Measurements from ENCODE around the gene LRRC57.

Gene LRRC57

DNA sequence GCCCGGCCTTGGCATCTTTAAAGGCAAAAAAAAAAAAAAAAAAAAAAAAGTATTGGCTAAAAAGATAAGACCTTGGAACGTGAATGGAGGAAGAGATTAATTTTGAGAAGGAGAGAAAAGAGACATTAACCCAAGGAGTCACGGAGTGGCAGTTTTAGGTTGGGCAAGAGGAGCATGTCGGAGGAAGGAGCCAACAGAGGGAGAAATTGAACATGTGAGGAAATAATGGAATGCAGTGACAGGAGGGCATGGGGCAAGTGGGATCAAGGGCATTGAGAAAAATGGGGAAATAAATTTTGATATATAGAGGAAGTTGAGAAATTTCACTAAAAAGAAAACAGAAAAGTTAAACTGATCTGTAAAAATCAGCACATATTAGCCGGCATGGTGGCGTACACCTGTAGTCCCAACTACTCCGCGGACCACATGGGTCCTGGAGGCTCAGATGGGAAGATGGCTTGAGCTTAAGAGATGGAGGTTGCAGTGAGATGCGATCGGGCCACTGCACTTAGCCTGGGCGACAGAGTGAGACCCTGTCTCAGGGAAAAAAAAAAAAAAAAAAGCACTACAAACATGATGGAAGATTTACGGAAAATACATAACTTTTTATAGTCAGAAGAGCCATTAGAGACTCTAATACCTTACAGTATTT lies 1.3 kb upstream of the LRRC57 start:
- no peak for DNase-seq

- DNase-seq = peak; percentile 28
Observed at GRCh38 chr15:42549032-42549491, 469 bp upstream of the LRRC57 start.

- DNase-seq = no peak
Observed at GRCh38 chr15:42547918-42548248, 710 bp downstream of the LRRC57 start.

DNA sequence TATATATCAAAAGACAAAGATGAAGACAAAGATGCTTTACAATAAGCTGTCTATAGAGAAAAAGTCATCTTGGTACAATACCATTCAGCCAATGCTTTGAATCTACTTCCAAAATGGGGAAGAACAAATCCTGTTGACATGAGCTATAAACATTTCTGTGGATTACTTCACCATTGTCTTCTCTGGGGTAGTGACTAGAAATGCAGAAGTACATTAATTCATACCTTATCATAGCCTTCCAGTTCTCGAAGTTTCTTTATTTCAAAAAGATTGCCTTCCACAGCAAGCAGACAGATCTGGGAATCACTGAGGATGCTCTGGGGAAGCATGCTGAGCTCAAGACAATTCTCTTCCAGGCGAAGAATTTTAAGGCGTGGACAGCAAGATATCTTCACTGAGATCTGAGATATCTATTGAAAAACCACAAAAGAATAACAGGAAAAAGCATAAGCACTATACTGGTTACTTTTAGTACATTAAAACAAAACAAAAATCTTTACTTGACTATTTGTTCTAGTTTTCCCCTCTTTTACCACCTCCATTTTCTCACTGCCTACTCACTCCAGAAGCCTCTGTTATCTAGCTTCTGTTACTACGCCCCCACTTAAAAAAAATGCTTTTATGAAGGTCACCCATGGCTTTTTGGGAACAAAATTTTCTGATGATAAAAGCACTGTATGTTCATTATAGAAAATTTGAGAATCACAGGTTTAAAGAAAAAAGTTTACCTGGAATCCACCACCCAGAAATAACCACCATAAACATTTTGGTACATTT lies 3.6 kb downstream of the LRRC57 start:
- DNase-seq = no peak

GRCh38 chr15:42533246-42533645 lies 15.3 kb downstream of the LRRC57 start:
- no peak for DNase-seq

DNA sequence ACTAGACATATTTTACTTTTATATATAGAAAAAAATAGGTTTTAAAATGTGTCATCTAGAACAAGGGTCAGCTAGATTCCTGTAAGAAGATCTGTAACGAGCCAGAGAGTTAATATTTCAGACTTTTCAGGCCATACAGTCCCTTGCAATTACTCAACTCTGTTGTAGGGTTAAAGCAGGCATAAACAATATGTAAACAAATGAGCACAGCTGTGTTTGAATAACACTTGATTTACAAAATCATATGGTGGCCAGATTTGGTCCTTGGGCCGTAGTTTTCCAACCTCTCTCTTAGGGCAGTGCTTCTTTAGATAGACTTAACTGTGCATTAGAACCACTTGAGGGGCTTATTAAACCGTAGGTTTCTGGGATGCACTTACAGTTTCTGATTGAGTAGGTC lies 19.6 kb downstream of the LRRC57 start:
- no peak for DNase-seq

- DNase-seq = no peak
Observed at GRCh38 chr15:42523331-42523730, 25.3 kb downstream of the LRRC57 start.

DNA sequence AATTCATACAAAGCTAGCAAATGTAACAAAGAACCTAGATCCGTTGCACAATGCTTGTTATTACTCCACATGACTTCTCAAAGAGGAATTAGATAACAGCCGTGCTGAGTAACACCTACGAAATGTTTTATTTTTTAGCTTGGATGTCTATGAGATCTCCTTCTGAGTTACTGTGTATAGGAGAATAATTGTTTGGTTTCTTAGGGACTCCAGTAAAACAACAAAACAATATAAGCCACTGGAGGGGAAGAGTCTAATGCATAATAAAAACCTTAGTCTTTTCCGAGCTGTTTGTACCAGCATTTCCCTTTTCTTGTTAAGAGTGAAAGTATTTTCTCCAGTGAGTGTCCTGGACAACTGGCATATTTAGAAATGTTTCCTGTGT lies 37.6 kb downstream of the LRRC57 start:
- no peak for DNase-seq

DNA sequence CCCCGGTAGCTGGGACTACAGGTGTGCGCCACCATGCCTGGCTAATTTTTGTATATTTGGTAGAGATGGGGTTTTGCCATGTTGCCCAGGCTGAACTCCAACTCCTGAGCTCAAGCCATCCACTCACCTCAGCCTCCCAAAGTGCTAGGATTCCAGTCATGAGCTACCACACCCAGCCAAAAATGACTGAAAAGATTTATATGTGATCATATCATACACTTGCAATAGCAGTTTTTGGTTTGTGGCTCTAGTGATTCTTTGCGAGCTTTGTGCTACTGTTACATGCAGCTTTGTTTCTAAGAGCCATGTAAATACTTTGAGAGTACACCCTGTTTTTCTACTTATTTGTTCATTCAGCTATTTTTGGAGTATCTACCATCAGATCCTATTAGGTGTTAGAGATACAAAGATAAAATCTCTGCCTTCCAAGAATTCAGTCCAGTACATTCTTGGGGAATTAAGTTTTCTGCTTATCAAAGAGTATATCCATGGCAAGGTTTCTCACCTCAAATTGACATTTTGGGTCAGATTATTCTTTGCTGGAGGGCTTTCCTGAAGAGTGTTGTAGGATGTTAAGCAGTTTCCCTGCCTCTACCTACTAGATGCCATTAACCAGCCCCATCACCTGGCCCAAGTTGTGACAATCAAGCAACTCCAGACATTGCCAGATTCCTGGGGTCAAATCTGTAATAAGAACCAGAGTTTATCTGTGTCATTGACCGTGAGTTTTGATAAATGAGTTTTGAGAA lies 38.2 kb downstream of the LRRC57 start:
- DNase-seq = no peak

DNA sequence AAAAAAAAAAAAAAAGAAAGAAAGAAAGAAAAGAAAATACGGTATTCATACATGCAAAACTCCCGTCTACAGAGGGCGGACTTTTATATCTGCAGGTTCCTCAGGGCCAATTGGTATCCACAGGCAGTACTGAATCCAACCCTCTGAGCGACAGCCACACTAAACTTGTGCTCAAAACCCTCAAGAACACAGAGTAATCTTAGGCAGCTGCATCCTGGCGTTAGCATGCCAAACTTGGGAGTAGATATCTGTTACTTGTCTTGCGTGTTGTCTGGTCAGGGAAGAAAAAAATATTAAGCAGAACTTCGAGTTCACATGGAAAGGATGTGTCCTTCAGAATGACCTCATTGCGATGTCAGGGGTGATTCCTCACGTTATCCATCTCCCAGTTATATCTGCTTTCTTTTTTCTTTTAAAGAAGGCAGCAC lies 40.3 kb downstream of the LRRC57 start:
- no peak for DNase-seq

DNA sequence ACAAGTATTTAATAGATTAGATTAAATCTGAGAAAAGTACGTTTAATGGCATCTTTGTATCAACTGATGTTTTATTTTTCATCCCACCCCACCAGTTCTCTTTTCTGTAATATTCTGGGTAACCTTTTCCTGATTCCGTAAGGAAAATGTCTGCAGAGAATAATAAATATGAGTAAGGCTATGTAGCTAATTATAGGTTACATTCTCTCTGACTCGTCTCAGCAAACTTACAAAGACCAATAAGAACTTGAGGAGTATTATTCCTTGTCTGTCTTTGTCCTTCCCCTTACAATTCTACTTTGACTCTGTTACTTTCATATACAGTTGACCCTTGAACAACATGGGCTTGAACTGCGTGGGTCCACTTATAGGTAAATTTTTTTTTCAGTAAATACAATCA lies 41.1 kb downstream of the LRRC57 start:
- no peak for DNase-seq

DNA sequence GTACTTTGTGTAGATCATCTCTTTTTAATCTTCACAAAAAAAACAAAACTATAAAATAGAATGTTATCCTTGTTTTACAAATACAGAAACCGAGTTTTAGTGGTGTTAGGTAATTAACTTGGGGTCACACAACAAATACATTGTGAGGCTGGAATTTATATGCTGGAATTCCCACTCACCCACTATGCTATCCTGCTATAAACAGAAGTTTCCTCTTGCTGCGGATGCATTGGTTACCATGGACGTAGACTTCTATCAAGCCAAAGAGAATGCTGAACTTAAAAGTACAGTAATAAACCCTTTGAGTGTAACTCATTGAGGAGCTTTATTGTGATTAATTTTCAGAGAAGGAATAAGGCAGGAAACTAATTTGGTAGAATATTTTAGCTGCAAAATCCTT lies 44.0 kb downstream of the LRRC57 start:
- no peak for DNase-seq

DNA sequence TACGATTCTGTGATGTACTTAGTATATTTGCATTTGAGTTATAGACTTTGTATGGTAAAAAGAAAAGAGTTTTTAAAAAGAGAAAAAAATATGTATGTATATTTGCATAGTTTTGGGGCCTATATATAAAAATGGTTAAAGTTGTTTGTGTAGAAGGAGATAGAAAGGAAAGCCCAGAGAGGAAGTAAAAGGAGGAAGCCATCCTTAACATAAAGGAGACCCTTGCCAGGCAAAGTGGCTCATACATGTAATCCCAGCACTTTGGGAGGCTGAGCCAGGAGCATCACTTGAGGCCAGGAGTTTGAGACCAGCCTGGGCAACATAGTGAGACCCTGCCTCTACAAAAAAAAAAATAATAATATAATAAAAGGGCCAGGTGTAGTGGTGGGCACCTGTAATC lies 44.8 kb downstream of the LRRC57 start:
- no peak for DNase-seq

- DNase-seq = no peak
Observed at GRCh38 chr15:42502477-42502876, 46.1 kb downstream of the LRRC57 start.

DNA sequence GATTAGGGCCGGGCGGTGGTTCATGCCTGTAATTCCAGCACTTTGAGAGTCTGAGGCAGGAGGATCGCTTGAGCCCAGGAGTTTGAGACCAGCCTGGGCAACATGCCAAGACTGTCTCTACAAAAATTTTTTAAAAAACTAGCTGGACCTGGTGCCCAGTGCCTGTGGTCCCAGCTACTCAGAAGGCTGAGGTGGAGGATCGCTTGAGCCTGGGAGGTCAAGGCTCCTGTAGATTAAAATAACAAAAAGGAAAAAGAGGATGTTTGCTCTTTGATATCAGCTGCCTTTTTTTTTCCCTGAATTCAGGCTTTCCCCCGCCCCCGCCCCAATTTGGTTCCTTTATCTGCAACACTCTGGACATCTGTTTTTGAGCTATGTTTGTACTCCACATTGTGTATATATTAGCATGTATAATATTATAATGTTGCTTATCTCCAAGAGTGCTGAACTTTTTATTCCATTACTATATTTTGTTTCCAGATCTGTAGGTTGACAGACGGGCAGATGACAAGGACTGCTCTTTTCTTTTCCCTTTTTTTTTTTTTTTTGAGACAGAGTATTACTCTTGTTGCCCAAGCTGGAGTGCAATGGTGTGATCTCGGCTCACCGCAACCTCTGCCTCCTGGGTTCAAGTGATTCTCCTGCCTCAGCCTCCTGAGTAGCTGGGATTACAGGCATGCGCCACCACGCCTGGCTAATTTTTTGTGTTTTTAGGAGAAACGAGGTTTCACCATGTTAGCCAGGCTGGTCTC lies 48.6 kb downstream of the LRRC57 start:
- DNase-seq = no peak

GRCh38 chr15:42498212-42499068 lies 50.2 kb downstream of the LRRC57 start:
- no peak for DNase-seq

DNA sequence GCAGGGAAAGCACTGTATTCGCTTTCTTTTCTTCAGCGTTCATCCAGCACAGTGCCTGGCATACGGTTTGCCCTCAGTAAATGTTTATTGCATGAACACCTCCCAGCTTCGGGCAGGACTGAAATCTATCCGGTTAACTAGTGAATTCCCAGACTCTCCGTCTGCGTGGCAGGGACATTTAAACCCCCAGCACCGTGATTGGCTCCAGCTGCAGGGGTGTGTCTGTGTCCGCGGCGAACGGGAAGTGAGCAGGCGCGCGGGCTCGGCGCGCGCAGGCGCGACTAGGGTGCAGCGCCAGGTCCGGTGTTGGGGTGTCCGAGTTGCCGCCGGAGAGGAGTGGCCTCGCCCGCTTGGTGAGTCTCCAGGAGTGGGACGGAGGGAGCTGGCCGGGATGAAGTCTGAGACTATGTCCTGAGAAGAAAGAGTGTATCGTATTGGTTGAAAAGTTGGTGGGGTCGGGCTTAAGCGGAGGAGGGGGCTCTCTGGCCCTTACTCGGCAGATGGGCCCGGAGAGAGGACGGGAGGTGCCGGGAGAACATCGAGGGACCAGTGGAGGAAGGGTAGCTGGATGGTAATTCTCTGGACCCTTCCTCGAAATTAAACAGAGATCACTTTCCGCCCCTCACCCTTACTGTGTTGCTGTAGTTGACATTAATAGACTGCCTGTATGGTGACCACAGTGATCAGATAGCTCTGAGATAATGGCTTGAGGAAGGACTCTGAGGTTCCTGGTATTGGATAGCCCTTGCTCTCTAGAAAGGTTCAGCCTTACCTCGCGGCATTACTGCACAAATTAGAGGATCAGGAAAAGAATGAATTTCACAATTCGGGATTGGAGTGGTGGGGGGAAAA lies 53.0 kb downstream of the LRRC57 start, which contains the start of gene SNAP23:
SNAP23 (plus strand) TSS at position 274 of the 852 bp plus-strand sequence. CDS start 16,213 bp downstream, outside the sequence.
- peak; percentile 34 for DNase-seq

GRCh38 chr15:42494998-42495360 lies 53.6 kb downstream of the LRRC57 start:
- DNase-seq = no peak

GRCh38 chr15:42493679-42494078 lies 54.9 kb downstream of the LRRC57 start:
- DNase-seq = no peak

DNA sequence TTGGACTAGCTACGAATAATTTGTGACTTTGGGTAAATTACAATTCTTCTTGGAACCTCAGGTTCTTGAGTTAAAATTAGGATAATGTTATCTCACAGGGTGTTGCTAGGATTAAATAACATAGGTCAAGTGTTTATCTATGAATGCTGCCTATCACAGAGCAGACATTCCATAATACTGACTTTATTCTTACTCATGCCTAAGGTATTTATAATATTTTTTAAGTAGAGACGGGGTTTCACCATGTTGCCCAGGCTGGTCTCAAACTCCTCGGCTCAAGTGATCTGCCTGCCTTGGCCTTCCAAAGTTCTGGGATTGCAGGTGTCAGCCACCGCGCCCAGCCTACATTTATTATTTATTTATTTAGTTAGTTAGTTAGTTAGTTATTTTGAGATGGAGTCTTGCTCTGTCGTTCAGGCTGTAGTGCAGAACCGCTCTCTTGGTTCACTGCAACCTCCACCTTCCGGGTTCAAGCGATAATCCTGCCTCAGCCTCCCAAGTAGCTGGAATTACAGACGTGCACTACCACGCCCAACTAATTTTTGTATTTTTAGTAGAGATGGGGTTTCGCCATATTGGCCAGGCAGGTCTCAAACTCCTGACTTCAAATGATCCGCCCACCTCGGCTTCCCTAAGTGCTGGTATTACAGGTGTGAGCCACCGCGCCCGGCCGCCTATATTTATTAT lies 56.9 kb downstream of the LRRC57 start:
- DNase-seq = no peak
